GM12865 (cell line): ENCODE results near the gene DKK3.

Experiments
- DNase-seq: peaks from one replicate; pipeline ENCODE4 v3.0.0; 2010; ENCODE audit warnings: low read depth
- H3K4me3 ChIP-seq: 2 replicates; pipeline ENCODE4 v1.5.1; 2011; ENCODE audit warnings: mild to moderate bottlenecking, low read depth, low read length, control low read depth
- CTCF ChIP-seq: IDR thresholded peaks from 2 replicates; pipeline ENCODE4 v1.5.1; 2011; ENCODE audit warnings: low read length, control low read depth, low read depth, inconsistent platforms; ENCODE audit not compliant: insufficient read depth; ENCODE audit errors: missing control alignments

DKK3 gene

GRCh38 chr11:11971906-11972547 lies 36.4 kb downstream of the DKK3 start:
- no peak for DNase-seq
- no peak for TF ChIP-seq CTCF
- no peak overlapping the region for H3K4me3 ChIP-seq

DNA sequence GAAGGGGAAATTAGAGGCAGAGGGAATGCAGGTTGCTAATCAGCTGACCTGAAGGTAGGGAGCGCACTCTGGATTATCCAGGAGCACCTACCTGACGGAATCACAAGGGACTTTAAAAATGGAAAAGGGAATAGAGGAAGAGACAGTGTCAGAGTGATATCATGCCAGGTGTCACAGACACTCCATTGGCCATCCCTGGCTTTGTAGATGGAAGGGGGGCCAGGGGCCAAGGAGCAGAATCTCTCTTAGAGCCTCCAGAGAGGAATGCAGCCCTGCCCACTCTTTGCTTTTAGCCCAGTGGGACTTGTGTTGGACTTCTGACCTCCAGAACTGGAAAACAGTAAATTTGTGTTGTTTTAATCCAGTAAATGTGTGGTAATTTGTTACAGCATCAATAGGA lies 37.9 kb downstream of the DKK3 start:
- no peak overlapping the region for H3K4me3 ChIP-seq
- no peak for DNase-seq
- TF ChIP-seq CTCF: no peak

- no peak for TF ChIP-seq CTCF
- DNase-seq: no peak
- H3K4me3 ChIP-seq: no peak overlapping the region
These were observed 38.8 kb downstream of the DKK3 start for GRCh38 chr11:11969380-11970215.

DNA sequence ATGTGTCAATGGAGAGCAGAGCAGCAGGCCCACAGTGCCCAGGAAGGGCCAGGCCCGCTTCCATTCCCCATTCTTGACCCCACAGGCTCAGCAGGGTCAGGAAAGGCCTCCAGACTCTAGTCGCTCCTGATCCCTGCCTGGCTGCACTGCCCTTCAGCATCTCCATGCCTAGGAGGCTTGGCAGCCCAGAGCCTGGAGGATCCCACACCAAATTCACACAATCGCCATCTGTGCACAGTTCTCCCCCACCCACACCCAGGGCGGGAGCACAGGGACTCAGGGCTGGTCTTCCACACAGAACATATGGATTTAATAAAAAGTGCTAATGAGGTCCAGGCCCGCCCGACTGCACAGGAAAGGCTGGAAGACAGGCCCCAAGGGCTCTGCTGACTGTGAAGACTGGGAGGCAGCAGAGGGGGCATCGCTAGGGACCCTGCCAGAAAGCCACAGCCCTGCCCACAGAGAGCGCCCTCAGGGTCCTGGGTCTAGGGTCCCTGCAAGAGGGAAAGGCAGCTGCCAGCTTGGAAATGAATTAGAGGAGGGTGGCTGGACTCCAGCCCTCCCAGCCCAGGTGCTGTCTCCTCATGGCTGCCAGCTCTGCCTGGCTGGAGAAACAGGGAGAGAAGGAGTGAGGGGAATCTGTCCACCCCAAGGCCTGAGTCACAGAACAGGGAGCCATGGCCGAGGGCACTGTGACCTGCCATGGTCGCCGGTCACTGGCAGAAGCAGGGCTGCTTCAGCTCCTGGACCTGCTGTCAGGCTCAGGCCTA lies 39.7 kb downstream of the DKK3 start:
- no peak overlapping the region for H3K4me3 ChIP-seq
- no peak for TF ChIP-seq CTCF
- DNase-seq: no peak

DNA sequence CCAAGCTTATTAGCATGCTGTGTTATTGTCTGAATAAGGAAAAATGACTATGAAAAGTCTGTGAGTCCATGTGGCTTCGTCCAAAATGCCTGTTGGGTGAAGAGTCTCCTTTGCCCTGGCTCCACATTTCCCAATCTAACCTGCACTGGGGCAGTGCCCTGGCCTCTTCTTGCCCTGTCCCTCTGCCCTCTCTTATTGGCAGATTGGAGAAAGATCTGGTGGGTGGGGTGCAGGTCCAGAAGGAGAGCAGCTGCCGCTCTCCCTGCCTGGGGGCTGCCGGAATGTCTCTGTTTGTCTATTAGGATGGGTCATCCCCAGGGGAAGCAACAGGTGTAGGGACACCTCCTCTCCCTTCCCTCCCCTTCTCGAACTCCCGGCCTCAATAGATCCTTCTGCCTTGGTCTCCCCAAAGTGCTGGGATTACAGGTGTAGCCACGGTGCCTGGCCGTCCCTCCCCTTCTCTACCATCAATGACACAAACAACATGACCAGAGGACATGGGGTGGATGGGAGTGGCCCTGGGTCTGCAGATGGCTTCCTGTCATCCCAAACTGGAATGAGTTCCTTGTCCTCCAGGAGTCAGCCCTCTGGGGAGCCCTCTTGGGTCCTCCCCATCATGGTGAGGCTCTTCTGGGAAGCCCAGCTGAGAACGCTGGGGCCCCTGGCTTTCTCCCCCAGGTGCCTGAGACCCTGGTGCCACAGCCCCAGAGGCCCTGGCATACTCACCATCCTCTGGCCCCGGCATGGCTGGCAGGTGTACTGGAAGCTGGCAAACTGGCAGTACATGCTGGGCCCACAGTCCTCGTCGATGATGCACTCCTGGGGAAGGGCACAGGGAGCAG lies 40.5 kb downstream of the DKK3 start:
- H3K4me3 ChIP-seq: no peak overlapping the region
- DNase-seq: no peak
- no peak for TF ChIP-seq CTCF
